Dermis blood vessel endothelial cell (primary cell): Measurements from ENCODE around the gene RAE1. TPM values are rescaled to one million over a fixed set of nuclear protein-coding genes. Genes with fewer than 3 reads are reported as not detected.

Experiments used
- DNase-seq: peaks from one replicate; pipeline ENCODE4 v3.0.0; 2010
- total RNA-seq: library from RNA; depleted of rRNA; stranded (reverse); fragments of >200 nt; gene quantifications from 2 replicates; pipeline ENCODE4 v1.2.3, GENCODE V29; 2014

Gene RAE1
- total RNA-seq, 1 donor from 2014 or later, result 41.4 TPM

DNA sequence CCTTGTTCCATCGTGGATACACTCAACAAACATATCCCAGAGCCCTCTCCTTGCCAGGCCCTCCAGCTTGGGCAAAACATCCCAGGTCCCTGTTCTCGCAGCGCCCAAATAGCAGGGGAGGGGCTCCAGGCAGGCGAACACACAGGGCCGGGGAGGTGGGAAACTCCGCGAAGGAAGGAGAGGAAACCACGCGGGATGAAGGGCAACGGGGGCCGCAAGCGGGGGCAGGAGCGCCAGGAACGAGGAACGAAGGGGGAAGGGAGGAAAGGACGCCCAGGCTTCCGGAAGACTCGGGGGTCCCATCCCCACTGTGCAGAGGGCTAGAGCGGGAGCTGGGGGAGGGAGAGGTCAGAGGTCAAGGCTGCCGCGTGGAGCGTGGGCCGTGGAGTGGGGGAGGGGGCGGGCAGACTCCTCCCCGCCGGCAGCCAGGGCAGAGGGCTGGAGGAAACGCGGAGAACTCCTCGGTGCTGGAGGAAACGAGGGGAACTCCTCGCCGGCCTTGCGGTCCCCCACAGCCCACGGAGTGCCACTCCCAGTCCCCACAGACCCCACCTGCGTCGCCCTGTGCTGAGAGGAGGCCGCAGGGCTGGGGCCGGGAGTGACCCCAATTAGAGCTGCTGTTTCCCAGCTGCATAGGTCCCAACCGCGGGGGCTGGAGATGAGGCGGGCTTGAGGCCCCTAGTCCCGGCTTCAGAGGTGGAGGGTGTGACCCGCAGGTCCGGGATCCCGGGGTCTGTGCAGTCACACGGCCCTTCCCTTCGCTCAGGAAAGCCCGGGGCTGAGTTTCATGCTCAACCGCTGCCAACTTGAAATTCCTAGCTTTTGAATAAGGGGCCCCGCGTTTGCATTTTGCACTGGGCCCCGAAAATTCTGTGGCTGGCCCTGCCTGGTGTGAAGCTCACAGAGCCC, 38.9 kb downstream of the RAE1 start:
- no peak for DNase-seq

DNA sequence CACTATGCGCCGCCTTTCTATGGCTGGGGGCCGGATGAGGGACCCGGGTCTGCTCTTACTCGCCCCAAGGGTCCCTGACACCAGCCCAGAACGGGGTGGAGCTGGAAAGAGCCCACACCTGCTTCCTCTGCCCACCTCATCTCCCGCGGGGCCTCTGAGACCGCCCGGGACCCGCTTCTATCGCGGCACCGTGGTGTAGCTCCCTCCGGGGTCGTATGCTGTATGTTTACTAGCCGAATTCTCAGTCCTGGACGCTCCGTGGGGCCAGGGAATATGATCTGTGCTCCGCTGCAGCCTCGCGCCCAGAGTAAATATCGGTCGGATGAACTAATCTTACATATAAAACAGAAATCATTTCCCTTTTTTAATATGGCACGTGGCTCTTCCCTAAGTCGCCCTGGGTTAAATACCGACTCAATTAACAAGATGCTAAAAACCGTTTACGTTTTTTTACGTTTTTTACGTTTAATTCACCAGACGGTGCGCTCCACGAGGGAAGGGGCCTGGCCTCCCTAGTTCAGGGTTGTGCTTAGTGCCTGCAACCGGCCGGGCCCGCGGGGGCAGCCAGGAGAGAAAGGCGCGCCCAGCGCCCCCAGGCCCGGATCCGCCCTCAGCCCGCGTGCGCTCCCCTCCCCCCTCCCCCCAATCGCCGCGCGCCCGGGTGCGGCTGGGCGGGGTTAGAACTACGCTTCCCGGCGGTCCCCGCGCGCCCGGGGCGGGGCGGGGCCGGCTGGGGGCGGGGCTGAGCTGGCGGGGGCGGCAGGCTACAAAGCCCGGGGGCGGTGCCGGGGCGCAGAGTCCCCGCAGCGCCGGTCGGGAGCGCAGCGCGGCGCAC, 39.8 kb downstream of the RAE1 start, which contains the start of gene RBM38:
TSS of gene RBM38 (plus strand) at position 793 of the 835 bp plus-strand sequence. CDS start 186 bp downstream, outside the sequence.
- DNase-seq, result peak; percentile 75

DNA sequence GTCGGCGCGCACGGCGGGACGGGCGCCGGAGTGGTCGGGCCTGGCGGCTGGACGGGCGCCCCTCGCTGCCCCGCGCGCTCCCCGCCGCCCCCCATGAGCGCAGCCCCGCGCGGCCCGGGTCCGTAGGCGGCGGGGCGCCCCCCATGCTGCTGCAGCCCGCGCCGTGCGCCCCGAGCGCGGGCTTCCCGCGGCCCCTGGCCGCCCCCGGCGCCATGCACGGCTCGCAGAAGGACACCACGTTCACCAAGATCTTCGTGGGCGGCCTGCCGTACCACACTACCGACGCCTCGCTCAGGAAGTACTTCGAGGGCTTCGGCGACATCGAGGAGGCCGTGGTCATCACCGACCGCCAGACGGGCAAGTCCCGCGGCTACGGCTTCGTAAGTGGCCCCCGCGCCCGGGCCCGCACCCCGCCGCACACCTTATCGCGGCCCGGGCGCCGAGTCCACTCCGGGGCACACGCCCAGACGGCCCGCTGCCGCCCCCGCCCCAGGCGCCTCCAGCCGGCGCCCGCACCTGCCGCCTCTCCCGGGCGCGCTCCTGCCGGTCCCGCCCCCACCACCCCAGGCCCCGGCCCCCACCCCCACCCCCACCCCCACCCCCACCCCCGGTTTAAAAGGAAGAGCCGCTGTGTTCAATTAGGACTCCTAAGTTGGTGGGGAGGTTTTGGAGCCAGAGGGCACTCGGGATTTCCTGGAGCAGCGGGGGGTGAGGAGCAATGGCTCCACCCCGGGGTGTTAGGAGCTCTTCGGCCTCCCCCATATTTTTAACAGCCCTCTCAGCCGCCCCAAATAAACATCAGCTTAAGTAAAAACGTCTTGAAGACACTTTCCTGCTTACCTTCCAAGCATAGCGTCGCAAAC, 40.6 kb downstream of the RAE1 start:
- DNase-seq, result peak; percentile 29

DNA sequence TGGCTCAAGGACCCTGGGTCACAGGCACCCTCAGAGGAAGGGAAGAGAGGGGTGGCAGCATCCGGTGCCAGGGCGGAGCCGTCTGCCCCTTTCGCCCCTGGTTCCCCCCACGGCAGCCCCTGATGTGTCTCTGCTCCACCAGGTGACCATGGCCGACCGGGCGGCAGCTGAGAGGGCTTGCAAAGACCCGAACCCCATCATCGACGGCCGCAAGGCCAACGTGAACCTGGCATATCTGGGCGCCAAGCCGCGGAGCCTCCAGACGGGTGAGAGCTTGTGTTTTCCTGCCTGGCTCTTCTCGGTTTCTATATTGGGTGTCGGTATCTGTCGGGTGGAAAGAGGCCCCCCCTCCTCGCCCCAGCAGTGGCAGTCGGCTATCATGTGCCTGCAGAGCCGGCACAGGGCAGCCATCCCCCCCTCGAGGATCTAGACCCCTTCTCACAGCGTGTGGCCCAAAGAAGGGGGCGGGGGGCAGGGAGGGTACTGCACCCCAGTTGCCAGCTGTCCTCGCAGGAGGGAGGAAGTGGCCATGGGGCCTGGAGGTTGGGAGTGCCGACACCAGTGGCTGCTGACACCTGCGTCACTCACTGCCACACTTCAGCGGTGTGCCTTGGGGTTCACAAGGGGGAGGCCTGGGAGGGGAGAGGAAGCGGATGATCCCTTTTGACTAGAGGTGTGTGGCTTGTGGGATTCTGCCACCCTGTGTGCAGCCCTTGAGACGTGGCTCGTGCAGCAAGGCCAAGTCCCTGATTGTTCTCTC, 41.6 kb downstream of the RAE1 start:
- no peak for DNase-seq

DNA sequence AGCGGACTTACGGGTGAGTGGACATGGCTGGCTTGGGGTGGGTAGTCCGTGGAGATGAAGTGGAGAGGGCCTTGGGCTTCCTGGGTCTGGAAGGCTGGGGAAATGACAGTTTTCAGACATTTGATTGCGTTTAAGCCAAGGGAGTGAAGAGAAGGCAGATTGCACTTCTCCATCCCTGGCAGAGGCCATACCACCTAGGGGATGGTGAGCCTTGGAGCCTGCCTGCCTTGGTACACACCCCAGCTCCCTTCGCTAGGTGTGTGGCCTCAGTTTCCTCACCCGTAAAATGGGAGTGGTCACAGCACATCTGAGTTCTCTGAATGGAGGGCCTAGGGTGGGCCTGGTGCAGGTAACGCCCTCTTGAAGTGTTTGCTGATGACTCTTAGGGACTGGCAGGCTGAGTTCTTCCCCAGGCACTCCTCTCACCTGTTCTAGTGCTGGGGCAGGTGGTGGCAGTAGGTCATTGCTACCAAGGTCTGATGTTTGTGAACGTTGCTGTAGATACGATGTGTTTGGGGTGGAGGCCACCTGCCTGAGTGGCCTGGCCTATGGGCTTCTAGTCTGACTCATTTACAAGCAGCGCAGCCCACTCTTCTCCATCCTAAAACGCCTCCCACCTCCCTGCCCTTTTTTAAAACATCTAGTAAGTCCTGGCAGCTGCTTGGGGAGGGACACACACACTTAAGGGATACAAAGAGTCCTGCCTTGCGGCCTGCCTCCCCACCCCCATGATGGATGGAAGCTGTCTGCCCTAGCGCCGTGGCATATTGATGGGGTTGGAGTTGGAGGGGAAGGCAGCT, 42.5 kb downstream of the RAE1 start:
- no peak for DNase-seq

DNA sequence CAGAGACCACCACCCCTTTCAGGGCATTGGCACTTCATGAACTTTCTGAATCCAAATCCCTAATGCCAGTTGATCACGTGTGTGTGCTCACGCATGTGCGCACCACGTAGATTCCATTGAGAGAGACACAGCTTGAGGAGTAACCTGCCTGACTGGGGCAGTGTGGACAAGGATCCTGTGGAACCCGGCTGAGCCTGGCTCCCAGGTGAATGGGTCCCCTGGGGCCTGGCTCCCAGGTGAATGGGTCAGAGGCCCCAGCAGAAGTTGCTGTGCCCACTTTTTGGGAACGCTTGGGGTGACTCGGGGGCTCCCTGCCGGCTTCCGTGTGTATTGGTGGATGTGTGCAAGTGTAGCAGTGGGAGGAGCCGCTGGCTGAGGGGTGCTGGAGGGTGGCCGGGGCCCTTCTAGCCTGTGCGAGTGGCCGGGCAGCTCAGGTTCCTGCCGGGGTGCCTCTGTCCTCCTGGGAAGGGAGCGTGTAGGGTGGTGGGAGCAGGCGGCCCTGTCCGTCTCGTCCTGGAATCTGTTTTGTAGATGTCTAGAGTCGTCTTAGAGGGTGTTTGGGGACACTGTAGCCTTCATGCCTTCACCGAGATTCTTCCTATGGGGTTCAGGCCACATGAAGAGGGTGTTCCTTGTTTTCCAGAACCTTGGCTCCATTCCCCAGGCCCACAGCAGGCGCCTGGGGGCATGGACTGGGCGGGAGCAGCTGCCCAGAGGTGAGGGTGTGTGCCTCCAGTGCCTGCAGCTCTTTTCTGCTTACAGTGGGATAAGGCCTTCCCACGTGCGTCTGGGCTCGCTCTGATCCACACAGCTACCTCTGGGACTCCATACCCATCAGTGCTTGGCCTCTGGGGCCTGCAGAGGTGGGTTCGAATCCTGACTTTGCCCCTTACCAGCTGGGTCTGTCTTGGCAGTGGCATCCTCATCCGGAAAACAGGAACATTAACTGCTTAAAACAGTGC, 43.3 kb downstream of the RAE1 start:
- no peak for DNase-seq

DNA sequence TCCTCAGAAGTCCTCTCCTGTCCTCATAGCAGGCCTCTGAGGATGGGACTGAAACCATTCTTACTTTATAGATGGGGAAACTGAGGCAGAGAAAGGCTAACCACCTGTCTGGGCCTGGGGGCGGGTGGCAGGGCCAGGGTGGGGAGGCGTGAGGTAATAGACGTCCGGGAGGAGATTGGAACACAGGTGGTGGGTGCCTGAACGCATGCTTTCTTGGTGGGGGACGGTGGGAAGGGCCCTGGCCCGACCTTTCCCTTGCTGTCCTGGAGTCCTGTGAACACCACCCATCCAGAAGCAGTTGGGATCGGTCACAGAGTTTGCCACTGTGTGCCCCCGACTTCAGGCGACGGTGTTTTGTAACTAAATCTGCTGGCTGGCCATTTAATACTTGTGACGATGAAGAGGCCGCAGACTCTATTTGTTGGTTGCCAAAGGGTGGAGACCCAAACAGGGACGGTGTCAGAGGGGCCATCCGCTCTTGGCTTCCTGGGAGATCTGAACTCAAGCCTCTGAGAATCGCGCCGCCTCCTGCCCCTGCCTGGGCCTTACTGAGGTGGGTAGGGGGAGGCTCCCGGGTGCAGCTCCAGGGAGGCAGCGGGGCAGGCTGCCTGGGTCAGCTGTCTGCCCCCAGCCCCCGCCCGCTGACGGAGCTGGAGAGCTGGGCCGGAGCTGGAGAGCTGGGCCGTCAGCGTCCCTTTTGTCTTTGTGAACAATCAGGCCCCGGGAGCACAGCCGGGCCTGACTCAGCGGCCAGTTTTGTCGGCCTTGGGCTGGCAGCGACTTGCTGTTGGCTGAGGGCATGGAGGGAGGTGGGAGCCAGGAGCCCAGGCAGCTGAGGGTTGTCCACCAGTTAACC, 44.3 kb downstream of the RAE1 start:
- DNase-seq, result peak; percentile 95

DNA sequence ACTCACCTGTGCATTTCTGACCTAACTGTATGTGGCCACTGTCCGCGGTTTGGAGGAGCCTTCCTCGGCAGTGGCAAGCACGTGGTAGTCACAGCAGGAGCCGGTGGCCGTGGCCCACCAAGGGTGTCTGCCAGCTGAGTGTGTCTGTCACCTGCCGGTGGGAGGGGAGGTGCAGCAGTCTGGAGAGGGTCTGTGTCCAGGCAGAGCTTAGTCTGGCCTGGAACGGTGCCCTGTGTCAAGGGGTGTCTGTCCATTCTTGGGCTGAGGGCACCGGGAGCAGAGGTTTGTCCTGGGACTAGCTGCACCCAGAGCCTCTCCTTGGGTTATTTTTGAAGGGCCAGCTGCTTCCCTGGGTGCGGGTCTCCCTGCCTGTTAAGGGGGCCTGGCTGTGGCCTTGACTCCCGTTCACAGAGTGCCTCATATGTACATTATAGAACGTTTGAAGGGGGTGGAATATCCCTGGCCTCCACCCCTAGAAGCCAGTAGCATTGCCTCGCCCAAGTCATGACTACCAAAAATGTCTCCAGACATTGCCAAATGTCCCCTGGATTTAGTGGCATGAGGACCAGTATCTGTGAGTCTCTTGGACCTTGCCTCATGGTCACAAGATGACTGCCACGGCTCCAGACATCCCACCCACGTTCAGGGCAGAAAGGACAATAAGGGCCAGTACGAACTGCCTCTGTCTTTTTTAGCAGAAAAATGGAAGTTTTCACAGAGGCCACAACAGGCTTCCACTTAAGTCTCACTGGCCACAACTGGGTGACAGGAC, 45.3 kb downstream of the RAE1 start:
- DNase-seq, result no peak

DNA sequence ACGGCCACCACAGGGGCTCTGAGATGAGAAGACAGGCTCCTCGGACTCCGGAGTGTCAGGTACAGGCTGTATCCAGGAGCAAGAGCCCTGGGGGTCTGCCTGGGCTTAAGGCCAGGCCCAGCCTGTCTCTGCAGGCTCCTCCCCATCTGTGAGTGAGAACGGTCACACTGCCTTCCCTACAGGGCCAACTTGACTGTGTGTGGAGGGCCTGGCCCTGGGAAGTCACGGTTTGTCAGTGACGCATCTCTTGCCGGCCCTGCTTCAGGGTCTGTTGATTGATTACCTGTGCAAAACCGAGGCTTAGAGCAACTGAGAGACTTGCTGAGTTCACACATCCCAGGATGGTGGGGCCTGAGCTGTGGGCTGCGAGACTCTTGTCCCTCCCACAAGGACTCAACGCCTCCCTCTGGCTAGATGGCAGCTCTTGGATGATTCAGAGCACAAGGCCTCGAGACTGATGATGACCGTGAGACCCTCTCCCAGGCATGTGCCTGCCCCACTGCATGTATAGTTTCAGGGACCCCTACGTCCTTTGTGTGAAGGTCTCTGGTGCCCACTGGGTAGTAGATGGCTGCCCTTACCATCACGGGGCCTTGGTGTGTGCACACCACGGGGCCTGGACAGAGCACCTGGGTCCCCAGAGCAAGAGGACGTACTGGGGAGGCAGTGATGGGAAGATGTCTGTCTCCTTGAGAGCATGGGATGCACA, 46.1 kb downstream of the RAE1 start:
- no peak for DNase-seq

DNA sequence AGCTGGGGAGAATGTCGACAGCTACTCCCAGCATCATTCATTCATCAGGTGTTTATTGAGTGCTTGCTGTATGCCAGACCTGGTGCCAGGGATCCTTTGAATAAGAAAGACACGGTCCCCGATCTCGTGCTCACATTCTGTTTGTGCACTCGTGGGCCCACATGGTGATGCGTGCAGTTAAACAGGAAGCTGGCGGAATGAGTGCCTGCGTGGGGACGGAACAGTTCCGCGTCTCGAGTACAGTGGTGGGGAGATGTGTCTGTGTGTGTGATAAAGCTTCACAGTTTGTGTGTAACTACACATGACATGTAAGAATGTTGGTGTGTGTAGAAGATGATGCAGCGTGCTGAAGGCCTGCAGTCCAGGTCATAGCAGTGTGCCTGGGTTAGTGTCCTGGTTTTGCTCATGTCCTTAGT, 46.6 kb downstream of the RAE1 start:
- DNase-seq, result no peak

DNA sequence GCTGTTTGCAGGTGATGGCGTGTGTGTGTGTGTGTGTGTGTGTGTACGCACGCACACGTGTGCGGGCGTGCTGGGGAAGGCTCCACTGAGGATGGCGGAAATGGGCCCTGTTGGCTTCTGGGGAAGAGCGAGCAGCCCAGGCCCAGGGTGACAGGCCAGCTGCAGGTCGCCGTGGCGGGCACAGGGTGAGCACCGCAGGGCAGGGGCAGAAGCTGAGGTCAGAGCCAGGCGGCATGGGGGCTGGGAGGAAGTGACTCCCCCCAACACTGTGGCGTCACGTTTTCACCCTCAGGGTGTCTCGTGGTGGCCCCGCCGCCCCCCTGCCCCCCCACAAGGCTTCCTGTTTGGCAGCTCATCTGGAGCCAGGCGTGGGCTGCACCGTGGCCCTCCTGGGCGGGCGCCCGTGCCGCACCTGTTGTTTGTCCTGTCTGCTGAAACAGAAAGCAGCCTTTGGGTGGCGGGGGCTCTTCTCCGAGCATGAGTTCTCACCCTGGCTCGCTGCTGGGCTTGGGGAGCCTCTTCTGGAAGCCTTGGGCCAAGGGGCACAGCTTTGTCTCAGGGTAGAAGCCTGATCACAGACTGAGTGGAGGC, 47.3 kb downstream of the RAE1 start:
- peak; percentile 51 for DNase-seq

DNA sequence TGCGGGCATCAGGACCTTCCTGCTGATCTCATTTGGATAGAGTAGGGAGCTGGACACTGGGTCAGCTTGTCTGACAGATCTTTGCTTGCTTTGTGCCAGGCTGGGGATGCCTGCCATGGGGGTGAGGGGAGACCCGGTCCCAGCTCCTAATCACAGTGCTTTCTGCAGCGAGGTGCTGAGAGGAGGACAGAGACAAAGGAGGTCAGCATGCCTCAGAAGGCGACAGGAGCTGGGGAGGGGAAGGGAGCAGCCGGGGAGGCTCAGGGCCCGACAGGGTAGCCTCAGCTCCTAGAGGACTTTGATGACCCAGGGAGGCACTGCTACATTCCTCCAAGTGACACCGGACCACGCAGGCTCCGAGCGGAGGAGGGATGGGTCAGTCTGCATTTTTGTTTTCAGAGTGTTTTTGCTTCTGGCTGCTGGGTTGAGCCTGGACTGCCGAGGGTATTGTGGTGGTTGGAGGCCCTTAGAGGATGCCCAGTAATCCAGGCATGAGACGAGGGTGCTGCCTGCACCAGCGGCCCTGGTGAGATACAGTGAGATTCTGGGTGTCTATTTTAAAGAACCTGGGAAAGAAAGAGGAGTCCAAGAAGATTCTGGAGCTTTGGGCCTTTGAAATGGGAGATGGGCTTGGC, 48.0 kb downstream of the RAE1 start:
- no peak for DNase-seq

DNA sequence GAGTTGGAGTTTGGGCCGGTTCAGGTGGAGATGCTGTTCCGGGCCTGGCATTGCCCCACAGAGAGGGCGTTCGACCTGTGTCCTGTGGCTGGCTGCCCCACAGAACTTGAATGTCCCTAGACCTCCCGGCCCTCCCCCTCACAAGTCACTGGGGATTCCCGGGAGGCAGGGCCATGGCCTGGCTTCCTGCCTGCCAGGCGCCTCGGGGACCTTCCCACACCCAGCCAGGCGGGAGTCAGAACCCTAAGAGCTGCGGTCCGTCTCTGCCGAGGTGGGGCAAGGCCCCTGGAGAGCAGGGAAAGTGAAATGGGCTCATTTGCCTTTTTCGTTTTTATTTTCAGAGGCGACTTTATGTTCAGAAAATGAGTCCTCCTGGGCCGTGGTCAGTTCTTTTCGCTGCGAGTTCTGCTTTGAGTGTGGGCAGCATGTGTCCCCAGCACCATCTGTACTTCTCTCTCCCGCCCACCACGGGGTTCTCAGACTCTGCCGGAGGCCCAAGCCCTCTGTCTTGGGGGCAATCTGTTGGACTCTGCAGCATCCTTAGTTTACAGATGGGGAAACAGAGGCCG, 48.6 kb downstream of the RAE1 start:
- no peak for DNase-seq

DNA sequence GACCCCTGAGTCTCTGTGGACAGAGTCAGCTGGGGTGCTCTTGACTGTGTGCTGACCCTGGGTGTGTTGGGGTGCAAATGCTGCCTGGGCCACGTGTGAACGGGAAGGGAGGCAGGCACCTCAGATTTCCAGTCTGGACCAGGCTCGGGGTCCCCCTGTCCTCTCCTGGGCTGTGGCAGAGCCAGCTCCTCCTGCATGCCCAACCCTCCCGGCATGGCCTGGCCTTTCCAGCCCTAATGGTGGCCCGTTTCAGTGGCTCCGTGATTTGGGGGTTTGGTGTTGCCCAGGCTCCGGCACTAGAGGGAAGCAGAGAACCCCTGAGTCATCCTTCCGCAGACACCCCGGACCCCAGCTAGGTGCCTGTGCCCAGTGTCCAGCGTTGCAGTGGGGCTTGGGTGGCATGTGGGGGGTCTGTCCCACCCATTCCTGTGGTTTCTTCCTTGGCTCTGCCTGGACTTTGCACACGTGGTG, 49.2 kb downstream of the RAE1 start:
- no peak for DNase-seq

DNA sequence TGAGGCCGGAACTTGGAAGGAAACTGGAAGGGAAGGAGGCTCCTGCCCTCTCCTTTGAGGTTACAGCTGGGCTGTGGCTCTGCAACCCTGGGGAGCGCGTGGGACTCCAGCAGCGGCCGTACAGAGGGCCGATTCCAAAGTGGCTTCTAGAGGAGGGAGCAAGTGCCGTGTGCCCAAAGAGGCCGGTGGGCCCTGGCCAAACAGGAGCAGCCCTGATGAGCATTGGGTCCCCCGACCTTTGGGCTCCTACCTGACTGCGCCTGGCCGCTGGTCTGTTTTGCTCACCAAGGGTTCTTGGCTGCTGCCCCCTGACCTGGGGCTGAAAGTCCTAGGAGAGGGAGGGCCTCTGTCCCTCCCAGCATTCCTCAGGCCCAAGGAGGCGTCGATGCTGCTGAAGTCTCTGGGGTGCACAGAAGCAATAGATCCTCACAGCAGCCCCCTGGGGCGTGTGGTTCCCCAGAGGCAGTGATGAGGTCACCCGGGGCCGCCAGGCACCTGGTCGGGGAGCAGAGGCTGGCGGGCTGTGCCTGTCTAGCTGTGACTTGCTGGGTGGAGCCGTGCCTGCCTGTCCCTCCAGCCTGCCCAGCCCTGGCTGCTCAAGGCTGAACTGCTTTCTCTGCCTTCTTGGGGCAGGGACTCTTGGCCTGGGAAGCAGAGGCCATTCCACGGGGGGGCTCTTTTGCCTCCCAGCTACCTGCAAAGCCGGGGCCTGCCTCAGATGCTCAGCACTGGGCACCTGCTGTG, 49.9 kb downstream of the RAE1 start:
- DNase-seq, result no peak
